ENCODE results near the gene MGLL.

DNA sequence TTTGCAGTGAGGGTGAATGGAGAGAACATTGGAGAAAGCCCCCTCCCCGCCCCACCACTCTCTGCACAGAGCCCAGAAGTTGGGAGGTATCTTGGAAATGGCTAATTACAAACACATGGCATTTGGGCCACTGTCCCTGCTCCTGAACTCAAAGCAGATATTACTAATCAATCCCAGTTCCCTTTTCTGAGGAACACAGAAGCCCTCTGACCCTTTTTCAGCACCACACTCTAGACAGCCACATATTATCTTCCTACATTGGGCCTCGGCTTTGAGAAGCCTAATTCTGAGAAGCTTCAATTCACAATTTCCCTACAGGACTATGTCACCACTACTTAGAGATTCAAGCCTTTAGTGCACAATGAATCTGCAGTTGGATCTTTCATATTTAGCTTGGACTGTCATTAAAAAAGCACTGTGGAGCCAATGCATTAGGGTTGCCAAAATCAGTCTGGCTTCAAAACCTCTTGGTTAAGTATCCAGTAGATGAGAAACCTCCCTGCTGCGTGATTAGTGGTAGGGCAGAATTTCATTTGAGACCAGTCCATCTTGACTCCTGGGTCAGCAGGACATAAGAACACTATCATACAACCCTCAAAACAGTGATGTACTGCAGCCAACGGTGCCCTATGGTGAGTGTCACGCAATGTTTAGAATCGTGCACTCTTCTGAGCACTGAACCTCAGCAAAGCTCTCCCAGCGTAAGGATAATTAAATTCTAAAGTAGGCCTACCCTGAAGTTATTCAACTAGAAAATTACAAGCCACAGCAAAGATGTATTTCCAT, 26.1 kb downstream of the MGLL start:
- TF ChIP-seq, protein P1, sequence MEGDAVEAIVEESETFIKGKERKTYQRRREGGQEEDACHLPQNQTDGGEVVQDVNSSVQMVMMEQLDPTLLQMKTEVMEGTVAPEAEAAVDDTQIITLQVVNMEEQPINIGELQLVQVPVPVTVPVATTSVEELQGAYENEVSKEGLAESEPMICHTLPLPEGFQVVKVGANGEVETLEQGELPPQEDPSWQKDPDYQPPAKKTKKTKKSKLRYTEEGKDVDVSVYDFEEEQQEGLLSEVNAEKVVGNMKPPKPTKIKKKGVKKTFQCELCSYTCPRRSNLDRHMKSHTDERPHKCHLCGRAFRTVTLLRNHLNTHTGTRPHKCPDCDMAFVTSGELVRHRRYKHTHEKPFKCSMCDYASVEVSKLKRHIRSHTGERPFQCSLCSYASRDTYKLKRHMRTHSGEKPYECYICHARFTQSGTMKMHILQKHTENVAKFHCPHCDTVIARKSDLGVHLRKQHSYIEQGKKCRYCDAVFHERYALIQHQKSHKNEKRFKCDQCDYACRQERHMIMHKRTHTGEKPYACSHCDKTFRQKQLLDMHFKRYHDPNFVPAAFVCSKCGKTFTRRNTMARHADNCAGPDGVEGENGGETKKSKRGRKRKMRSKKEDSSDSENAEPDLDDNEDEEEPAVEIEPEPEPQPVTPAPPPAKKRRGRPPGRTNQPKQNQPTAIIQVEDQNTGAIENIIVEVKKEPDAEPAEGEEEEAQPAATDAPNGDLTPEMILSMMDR (conservative IDR thresholded peaks at IDR 0.05 in 1 of 2, IDR thresholded peaks at IDR 0.05 in 1 of 2; ENCODE audit: extremely low read depth in 1 of 2, insufficient read depth in 1 of 2, low read depth in 1 of 2, low read length in 2 of 2), result no peak
- TF ChIP-seq EZH2 (IDR thresholded peaks at IDR 0.05; ENCODE audit: borderline replicate concordance, low read length), result no peak
